WERI-Rb-1 (cell line): ENCODE measurements around the gene GNA14.

ENCODE experiments used
- DNase-seq: peaks from one replicate; pipeline ENCODE4 v3.0.0-alpha.2; 2020
- H3K27ac ChIP-seq: fragments of 250-450 bp; sonication (Bioruptor Pico); 2 replicates; pipeline ENCODE4 v1.5.1; 2020; ENCODE audit warnings: mild to moderate bottlenecking, moderate library complexity
- H3K27me3 ChIP-seq: fragments of 250-450 bp; sonication (Bioruptor Pico); 2 replicates; pipeline ENCODE4 v1.5.1; 2021; ENCODE audit warnings: mild to moderate bottlenecking, low read depth, moderate library complexity; ENCODE audit not compliant: insufficient read depth, severe bottlenecking
- H3K36me3 ChIP-seq: fragments of 250-450 bp; sonication (Bioruptor Pico); 2 replicates; pipeline ENCODE4 v1.5.1; 2020; ENCODE audit warnings: mild to moderate bottlenecking, moderate library complexity
- H3K4me3 ChIP-seq: 2 replicates; pipeline ENCODE4 v1.5.1; 2011; ENCODE audit warnings: low read depth, mild to moderate bottlenecking, control low read depth, low read length
- H3K9me3 ChIP-seq: fragments of 250-450 bp; sonication (Bioruptor Pico); 2 replicates; pipeline ENCODE4 v1.5.1; 2021; ENCODE audit warnings: mild to moderate bottlenecking, moderate library complexity; ENCODE audit not compliant: severe bottlenecking
- TF ChIP-seq, protein P1 (sequence below): IDR thresholded peaks from 2 replicates; pipeline ENCODE4 v1.5.1; 2011; ENCODE audit warnings: low read depth, mild to moderate bottlenecking, control low read depth, inconsistent platforms, low read length

Gene GNA14

DNA sequence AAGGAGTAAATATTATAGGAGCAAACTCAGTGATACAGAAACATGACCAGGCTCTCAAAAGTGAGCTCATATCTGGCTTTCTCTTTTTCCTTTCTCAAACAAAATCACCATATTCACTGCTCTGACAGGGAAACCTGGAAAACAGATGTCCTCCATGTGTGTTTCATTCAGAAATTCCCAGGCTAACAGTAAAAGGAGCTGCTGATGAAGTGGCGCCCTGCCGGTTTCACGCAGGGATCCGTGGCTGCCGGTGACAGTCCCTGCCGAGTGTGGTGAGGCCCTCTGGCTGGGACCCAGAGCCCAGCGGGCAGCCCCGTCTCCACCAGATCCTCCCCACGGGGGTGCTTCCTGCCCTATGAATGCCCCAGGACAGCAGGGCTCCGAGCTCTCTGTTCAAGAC is 208.1 kb downstream of the GNA14 start:
- TF ChIP-seq, protein P1, sequence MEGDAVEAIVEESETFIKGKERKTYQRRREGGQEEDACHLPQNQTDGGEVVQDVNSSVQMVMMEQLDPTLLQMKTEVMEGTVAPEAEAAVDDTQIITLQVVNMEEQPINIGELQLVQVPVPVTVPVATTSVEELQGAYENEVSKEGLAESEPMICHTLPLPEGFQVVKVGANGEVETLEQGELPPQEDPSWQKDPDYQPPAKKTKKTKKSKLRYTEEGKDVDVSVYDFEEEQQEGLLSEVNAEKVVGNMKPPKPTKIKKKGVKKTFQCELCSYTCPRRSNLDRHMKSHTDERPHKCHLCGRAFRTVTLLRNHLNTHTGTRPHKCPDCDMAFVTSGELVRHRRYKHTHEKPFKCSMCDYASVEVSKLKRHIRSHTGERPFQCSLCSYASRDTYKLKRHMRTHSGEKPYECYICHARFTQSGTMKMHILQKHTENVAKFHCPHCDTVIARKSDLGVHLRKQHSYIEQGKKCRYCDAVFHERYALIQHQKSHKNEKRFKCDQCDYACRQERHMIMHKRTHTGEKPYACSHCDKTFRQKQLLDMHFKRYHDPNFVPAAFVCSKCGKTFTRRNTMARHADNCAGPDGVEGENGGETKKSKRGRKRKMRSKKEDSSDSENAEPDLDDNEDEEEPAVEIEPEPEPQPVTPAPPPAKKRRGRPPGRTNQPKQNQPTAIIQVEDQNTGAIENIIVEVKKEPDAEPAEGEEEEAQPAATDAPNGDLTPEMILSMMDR = no peak
- Histone ChIP-seq H3K4me3 (no peak overlapping the region), H3K36me3 (no peaks in the 10 kb centered on the region), H3K27me3 (no peaks in the 10 kb centered on the region), H3K27ac (no peak overlapping the region), H3K9me3 (no peaks in the 10 kb centered on the region)
- DNase-seq = no peak

DNA sequence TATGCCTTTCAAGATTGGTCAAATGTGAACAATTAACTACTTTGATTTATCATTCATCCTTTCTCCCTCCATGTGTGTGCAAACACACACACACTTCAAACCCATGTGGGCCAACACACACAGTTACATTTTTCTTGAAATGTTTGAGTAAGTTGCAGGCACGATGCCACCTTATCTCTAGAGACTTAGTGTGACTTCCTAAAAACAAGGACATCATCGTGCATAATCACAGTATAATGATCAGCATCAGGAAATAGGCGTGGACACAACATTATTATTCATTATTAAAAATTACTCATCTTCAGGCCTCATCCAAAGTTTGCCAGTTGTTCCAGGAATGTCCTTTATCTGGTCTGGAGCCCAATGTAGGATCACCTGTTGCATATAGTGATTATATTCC is 209.5 kb downstream of the GNA14 start:
- TF ChIP-seq, protein P1 = no peak
- H3K9me3 ChIP-seq = no peaks in the 10 kb centered on the region
- no peak overlapping the region for H3K4me3 ChIP-seq
- DNase-seq = no peak
- H3K27ac ChIP-seq = no peak overlapping the region
- no peaks in the 10 kb centered on the region for H3K36me3 ChIP-seq
- H3K27me3 ChIP-seq = no peaks in the 10 kb centered on the region

DNA sequence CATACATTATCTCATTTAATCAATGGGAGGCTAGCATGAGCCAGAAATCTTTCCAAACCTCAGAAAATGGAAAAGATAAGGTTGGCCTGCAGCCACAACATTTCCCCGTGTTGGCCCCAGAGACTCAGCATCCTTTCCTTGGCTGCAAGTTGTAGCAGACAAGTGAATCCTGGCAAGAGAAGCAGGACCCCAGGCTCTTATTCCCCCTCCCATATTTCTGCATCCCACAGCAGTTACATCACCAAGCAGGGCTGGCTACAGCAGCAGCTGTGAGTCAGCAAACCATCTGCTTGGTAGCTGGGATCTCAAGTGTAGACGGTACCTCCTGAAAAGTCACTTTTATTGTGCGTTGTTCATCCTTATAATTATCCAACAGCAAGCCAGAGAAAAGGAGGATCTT is 212.4 kb downstream of the GNA14 start:
- no peaks in the 10 kb centered on the region for H3K9me3 ChIP-seq
- no peaks in the 10 kb centered on the region for H3K36me3 ChIP-seq
- DNase-seq = no peak
- no peak overlapping the region for H3K4me3 ChIP-seq
- TF ChIP-seq, protein P1 = no peak
- no peak overlapping the region for H3K27ac ChIP-seq
- H3K27me3 ChIP-seq = no peaks in the 10 kb centered on the region

DNA sequence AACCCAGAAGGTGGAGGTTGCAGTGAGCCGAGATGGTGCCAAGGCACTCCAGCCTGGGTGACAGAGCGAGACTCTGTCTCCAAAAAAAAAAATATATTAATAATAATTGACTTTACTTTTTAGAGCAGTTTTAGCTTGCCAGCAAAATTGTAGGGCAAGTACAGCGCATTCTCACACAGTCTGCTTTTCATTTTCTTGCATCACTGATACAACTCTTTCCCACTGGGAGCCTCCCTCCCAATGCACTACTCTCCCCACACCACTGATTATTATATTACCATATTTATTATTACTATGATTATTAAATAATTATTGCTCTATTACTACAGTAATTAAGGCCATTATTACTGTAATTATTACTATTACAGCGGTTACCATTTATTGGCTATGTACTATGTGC is 212.8 kb downstream of the GNA14 start:
- H3K9me3 ChIP-seq = no peaks in the 10 kb centered on the region
- H3K36me3 ChIP-seq = no peaks in the 10 kb centered on the region
- H3K4me3 ChIP-seq = no peak overlapping the region
- no peak for DNase-seq
- TF ChIP-seq, protein P1 = no peak
- no peak overlapping the region for H3K27ac ChIP-seq
- no peaks in the 10 kb centered on the region for H3K27me3 ChIP-seq

DNA sequence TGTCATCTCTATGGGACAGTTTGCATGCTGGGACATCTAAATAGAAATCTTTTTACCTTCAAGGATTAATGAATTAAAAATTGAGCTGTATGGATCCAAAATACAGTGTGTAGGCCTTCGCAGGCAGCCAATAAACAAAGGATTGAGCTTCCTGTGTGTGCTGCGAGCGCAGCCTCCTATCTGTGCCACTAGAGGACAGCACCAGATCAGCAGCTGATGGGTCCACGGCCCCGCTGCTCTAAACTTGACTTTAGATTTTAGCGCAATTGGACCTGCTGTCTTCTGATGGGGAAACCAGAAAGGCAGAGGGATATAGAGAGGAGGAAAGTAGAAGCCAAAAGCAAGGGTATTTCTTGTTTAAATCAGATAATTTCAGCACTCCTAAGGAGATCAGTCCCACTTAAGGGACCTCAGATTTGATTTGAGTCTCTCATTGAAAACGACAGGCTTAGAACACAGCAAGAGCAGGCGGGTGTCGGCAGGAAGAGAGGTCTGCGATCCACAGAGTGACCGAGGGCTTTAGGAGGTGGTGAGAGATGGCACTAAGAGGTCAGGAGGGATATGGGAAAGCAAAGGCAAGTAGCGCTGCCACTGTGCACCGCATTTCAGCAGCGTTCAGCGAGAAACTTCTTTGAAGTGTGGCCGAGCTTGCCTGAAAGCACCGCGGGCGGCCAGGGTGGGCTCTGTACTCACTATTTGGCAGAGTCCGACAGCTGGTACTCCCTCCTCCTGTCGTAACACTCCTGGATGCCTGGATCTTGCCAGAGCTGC is 214.3 kb downstream of the GNA14 start:
- peak; percentile 57 for DNase-seq
- Histone ChIP-seq H3K36me3 (no peaks in the 10 kb centered on the region), H3K27me3 (no peaks in the 10 kb centered on the region), H3K9me3 (no peaks in the 10 kb centered on the region), H3K4me3 (no peak overlapping the region), H3K27ac (no peak overlapping the region)
- TF ChIP-seq, protein P1 = peak; percentile 99

DNA sequence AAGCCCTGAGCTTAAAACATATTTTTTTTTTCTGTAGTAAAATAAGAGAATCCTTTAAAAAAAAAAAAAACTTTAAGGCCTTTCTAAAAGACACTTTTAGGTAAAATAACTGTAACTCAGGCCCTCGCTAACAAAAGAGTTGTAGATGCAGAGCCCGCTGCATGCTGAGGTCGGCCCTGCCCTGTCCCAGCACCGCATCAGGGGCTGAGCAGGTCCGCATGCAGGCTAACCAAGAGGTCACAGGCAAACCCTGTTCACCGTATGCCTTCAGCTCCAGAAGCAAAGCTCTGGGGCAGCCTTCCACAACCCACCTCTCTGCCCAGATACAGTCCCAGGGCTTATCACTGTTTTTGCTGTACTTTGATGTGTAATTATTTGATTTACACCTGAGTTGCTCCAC is 216.1 kb downstream of the GNA14 start:
- no peaks in the 10 kb centered on the region for H3K36me3 ChIP-seq
- no peak for DNase-seq
- no peaks in the 10 kb centered on the region for H3K27me3 ChIP-seq
- H3K27ac ChIP-seq = no peak overlapping the region
- TF ChIP-seq, protein P1 = no peak
- H3K9me3 ChIP-seq = no peaks in the 10 kb centered on the region
- no peak overlapping the region for H3K4me3 ChIP-seq
